Endothelial cell of umbilical vein (primary cell): ENCODE results near the gene FAM161B.
A peak's percentile ranks its signal among the peaks of the same experiment; 100 is the strongest.

Experiments
- CTCF ChIP-seq, 2 donors: IDR thresholded peaks; 1 replicate in 1 of 2; 2 replicates in 1 of 2; pipeline ENCODE4 v1.5.1; 2011; ENCODE audit warnings: low read length in 2 of 2, mild to moderate bottlenecking in 2 of 2, moderate library complexity in 2 of 2, control low read depth in 1 of 2, inconsistent platforms in 1 of 2, low read depth in 1 of 2; ENCODE audit not compliant: insufficient read depth in 1 of 2; ENCODE audit errors: extremely low read depth in 1 of 2
- EZH2 ChIP-seq: IDR thresholded peaks from 2 replicates; pipeline ENCODE4 v1.6.1; 2012; ENCODE audit warnings: borderline replicate concordance, low read depth, mild to moderate bottlenecking, moderate library complexity, low read length, inconsistent platforms; ENCODE audit not compliant: severe bottlenecking
- FOS ChIP-seq: IDR thresholded peaks from 2 replicates; pipeline ENCODE4 v1.6.1; 2011; ENCODE audit warnings: mild to moderate bottlenecking, low read length, moderate library complexity, borderline replicate concordance; ENCODE audit not compliant: insufficient read depth
- JUN ChIP-seq: IDR thresholded peaks from 2 replicates; pipeline ENCODE4 v1.6.1; 2011; ENCODE audit warnings: borderline replicate concordance, low read depth; ENCODE audit not compliant: insufficient read length, insufficient read depth
- MAX ChIP-seq: IDR thresholded peaks from 2 replicates; pipeline ENCODE4 v1.6.1; 2011; ENCODE audit not compliant: insufficient read depth, insufficient read length
- MYC ChIP-seq: IDR thresholded peaks from one replicate; pipeline ENCODE4 v1.6.1; 2011; ENCODE audit warnings: mild to moderate bottlenecking, low read depth, low read length
- POLR2A ChIP-seq: IDR thresholded peaks from 2 replicates; pipeline ENCODE4 v1.6.1; 2012; ENCODE audit warnings: low read depth, mild to moderate bottlenecking, control low read depth, low read length
- POLR2AphosphoS5 ChIP-seq: IDR thresholded peaks from 2 replicates; pipeline ENCODE4 v1.6.1; 2012; ENCODE audit warnings: low read depth, mild to moderate bottlenecking, control low read depth, low read length, moderate library complexity; ENCODE audit not compliant: insufficient read depth

- TF ChIP-seq POLR2A, result peak; percentile 73
- peak in 1 of 2 donors; percentile 7 for TF ChIP-seq CTCF (IDR thresholded peaks at IDR 0.05; ENCODE audit: extremely low read depth in 1 of 2, insufficient read depth in 1 of 2, low read depth in 1 of 2, low read length in 2 of 2)
- TF ChIP-seq MAX, result no peak
- TF ChIP-seq EZH2, result no peak
- TF ChIP-seq POLR2AphosphoS5, result peak; percentile 80
- TF ChIP-seq MYC, result no peak
- TF ChIP-seq FOS, result no peak
- no peak for TF ChIP-seq JUN
Measured at GRCh38 chr14:73949752-73950734, at the start of gene FAM161B, which contains the start of gene COQ6.
